ENCODE measurements around the gene TRIM54.

Gene TRIM54

GRCh38 chr2:27281855-27282559 lies at the start of gene TRIM54:
Gene TRIM54, plus strand, starts transcription at chr2:27282429. Its CDS starts 303 bp downstream, at chr2:27282732.
- DNase-seq = no peak

- no peak for DNase-seq
Measured at GRCh38 chr2:27233341-27233740, 48.9 kb upstream of the TRIM54 start.

- DNase-seq = no peak
Measured at GRCh38 chr2:27236136-27236535, 46.1 kb upstream of the TRIM54 start.

GRCh38 chr2:27236626-27237025 lies 45.6 kb upstream of the TRIM54 start:
- DNase-seq = no peak

- DNase-seq = no peak
Measured at GRCh38 chr2:27237341-27237945, 44.8 kb upstream of the TRIM54 start.

GRCh38 chr2:27238976-27239375 lies 43.3 kb upstream of the TRIM54 start:
- DNase-seq = no peak

- DNase-seq = no peak
Measured at GRCh38 chr2:27240406-27240805, 41.8 kb upstream of the TRIM54 start.

GRCh38 chr2:27241761-27242613 lies 40.2 kb upstream of the TRIM54 start:
- no peak for DNase-seq

GRCh38 chr2:27242614-27242951 lies 39.6 kb upstream of the TRIM54 start:
- no peak for DNase-seq

- no peak for DNase-seq
Measured at GRCh38 chr2:27243391-27244130, 38.7 kb upstream of the TRIM54 start.

- no peak for DNase-seq
Measured at GRCh38 chr2:27245116-27245515, 37.1 kb upstream of the TRIM54 start.

GRCh38 chr2:27245626-27246025 lies 36.6 kb upstream of the TRIM54 start:
- no peak for DNase-seq

GRCh38 chr2:27247893-27248292 lies 34.3 kb upstream of the TRIM54 start:
- no peak for DNase-seq

GRCh38 chr2:27249159-27249890 lies 32.9 kb upstream of the TRIM54 start:
- DNase-seq = no peak

- peak; percentile 72 for DNase-seq
Measured at GRCh38 chr2:27249891-27250651, 32.2 kb upstream of the TRIM54 start.

GRCh38 chr2:27250652-27251379 lies 31.4 kb upstream of the TRIM54 start:
- no peak for DNase-seq

GRCh38 chr2:27251766-27252165 lies 30.5 kb upstream of the TRIM54 start:
- no peak for DNase-seq

- no peak for DNase-seq
Measured at GRCh38 chr2:27255187-27255586, 27.0 kb upstream of the TRIM54 start.

- DNase-seq = no peak
Measured at GRCh38 chr2:27255660-27256059, 26.6 kb upstream of the TRIM54 start.

- DNase-seq = no peak
Measured at GRCh38 chr2:27256855-27257454, 25.3 kb upstream of the TRIM54 start.

- DNase-seq = no peak
Measured at GRCh38 chr2:27258051-27258450, 24.2 kb upstream of the TRIM54 start.
